ENCODE data around the gene MADCAM1.

GRCh38 chr19:491146-491741 lies 5.0 kb upstream of the MADCAM1 start:
- TF ChIP-seq EZH2 (IDR thresholded peaks at IDR 0.05; ENCODE audit: low read depth, low read length, severe bottlenecking) (no peak), CTCF (IDR thresholded peaks at IDR 0.05; ENCODE audit: control extremely low read depth in 1 of 3, insufficient read depth in 1 of 3, low read depth in 1 of 3, low read length in 3 of 3) (no peak), JUND (IDR thresholded peaks at IDR 0.05; ENCODE audit: low read length) (no peak), MAX (IDR thresholded peaks at IDR 0.05) (no peak), SP1 (IDR thresholded peaks at IDR 0.05; ENCODE audit: low read depth, low read length) (no peak), TAF1 (IDR thresholded peaks at IDR 0.05; ENCODE audit: low read depth, low read length) (no peak), TCF12 (IDR thresholded peaks at IDR 0.05; ENCODE audit: low read depth, low read length) (no peak)
